ENCODE data around the gene CLN6.
"Not testable (repeated sequence)": the region's sequence is repeated elsewhere in the genome, so short reads cannot be mapped to it uniquely, and the experiment has no call there.

DNA sequence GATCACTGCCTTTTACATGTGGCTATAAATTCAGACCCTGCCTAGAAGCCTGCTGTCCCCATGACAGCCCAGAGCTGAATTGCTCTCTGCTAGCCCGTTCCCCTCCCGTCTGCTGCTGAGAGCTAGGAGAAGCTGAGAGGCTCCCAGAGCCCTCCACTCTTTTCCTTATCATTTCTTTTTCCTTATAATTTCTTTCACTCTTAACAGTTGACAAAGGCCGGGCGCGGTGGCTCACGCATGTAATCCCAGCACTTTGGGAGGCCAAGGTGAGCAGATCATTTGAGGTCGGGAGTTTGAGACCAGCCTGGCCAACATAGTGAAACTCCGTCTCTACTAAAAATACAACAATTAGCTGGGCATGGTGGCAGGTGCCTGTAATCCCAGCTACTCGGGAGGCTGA lies 5.0 kb upstream of the CLN6 start:
- not testable (repeated sequence) for TF ChIP-seq TAF1, POLR2A, POU2F2 (IDR thresholded peaks at IDR 0.05; ENCODE audit: low read depth, low read length)
